B cell (primary cell): ENCODE measurements around the gene KIF22. TPM values are rescaled to one million over a fixed set of nuclear protein-coding genes. Genes with fewer than 3 reads are reported as not detected.

ENCODE experiments used
- ATAC-seq: fragments of 200-7000 bp; cut with Tn5 transposase; one replicate; pipeline ENCODE4 v1.10.0; 2021; ENCODE audit warnings: low read depth, mild to moderate bottlenecking, moderate number of reproducible peaks, moderate library complexity
- CTCF ChIA-PET: fragments of 350-600 bp; sonication (Branson Sonifier 250); formaldehyde crosslinking; loops from one replicate; lab custom pipeline; 2021; ENCODE audit warnings: antibody characterized with exemption, inconsistent platforms; lab: Charles Lee
- POLR2A ChIA-PET: fragments of 350-600 bp; sonication (Branson Sonifier 250); formaldehyde crosslinking; loops from one replicate; lab custom pipeline; 2021; ENCODE audit warnings: antibody characterized with exemption; lab: Charles Lee
- DNase-seq: peaks from one replicate; pipeline ENCODE4 v3.0.0; 2013
- H2AFZ ChIP-seq: 2 replicates; pipeline ENCODE4 v1.6.1; 2012; ENCODE audit warnings: mild to moderate bottlenecking, low read depth, low read length; ENCODE audit not compliant: insufficient read depth, poor library complexity, severe bottlenecking
- H3K27ac ChIP-seq, 2 donors: 1 replicate in 1 of 2; 2 replicates in 1 of 2; pipeline ENCODE4 v1.5.1; 2012 to 2013; ENCODE audit warnings: low read length in 2 of 2, mild to moderate bottlenecking in 2 of 2, moderate library complexity in 1 of 2
- H3K27me3 ChIP-seq, 4 experiments: fragments of 200-600 bp in 1 of 4; sonication (generic) in 1 of 4; replicated peaks in 1 of 4; 1 replicate in 2 of 4; 2 replicates in 2 of 4; pipeline versions ENCODE4 v1.6.1 to v1.7.0; 2013 to 2016; ENCODE audit warnings: low read length in 3 of 4, mild to moderate bottlenecking in 2 of 4, mixed read lengths in 1 of 4, moderate library complexity in 1 of 4; ENCODE audit not compliant: insufficient read depth in 4 of 4, control insufficient read depth in 3 of 4; ENCODE audit errors: control extremely low read depth in 1 of 4
- H3K36me3 ChIP-seq, 2 experiments: replicated peaks in 1 of 2; 1 replicate in 1 of 2; 2 replicates in 1 of 2; pipeline versions ENCODE4 v1.6.1 to v1.7.1; 2013; ENCODE audit warnings: low read length in 1 of 2; ENCODE audit not compliant: insufficient read depth in 2 of 2, control insufficient read depth in 1 of 2; ENCODE audit errors: control extremely low read depth in 1 of 2, extremely low read depth in 1 of 2
- H3K4me1 ChIP-seq, 2 donors: fragments of 200-600 bp in 1 of 2; sonication (generic) in 1 of 2; 1 replicate in 1 of 2; 2 replicates in 1 of 2; pipeline versions ENCODE4 v1.5.1 to v1.6.1; 2013 to 2017; ENCODE audit warnings: low read length in 2 of 2; ENCODE audit not compliant: control insufficient read depth in 2 of 2, insufficient read depth in 2 of 2
- H3K4me2 ChIP-seq: replicated peaks from 2 replicates; pipeline ENCODE3; 2012; ENCODE audit warnings: mild to moderate bottlenecking, low read depth, low read length; ENCODE audit not compliant: poor library complexity, severe bottlenecking
- H3K4me3 ChIP-seq, 5 experiments: fragments of 200-600 bp in 1 of 5; sonication (generic) in 1 of 5; 1 replicate in 3 of 5; 2 replicates in 2 of 5; pipeline versions ENCODE4 v1.5.1 to v1.7.0; 2011 to 2016; ENCODE audit warnings: low read length in 4 of 5, mild to moderate bottlenecking in 4 of 5, low read depth in 2 of 5, control low read depth in 1 of 5, moderate library complexity in 1 of 5; ENCODE audit not compliant: insufficient read depth in 1 of 5; ENCODE audit errors: control extremely low read depth in 1 of 5, extremely low read depth in 1 of 5
- H3K79me2 ChIP-seq: fragments of 200-600 bp; sonication (generic); one replicate; pipeline ENCODE4 v1.6.0; 2016; ENCODE audit warnings: low read length; ENCODE audit not compliant: control insufficient read depth, insufficient read depth
- H3K9ac ChIP-seq: fragments of 200-600 bp; sonication (generic); 2 replicates; pipeline ENCODE4 v1.6.1; 2017; ENCODE audit warnings: mild to moderate bottlenecking, low read length, moderate library complexity
- H3K9me3 ChIP-seq, 3 donors: one replicate each; pipeline versions ENCODE4 v1.6.1 to v1.7.1; 2013; ENCODE audit warnings: low read length in 2 of 3; ENCODE audit not compliant: control insufficient read depth in 2 of 3, insufficient read depth in 1 of 3; ENCODE audit errors: control extremely low read depth in 1 of 3
- H4K20me1 ChIP-seq: 2 replicates; pipeline ENCODE4 v1.6.0; 2012; ENCODE audit warnings: mild to moderate bottlenecking, low read length; ENCODE audit not compliant: insufficient read depth, control insufficient read depth, poor library complexity, severe bottlenecking
- H3K27ac Mint-ChIP-seq: one replicate; pipeline ENCODE4 v1.8.0; 2021; ENCODE audit warnings: mixed read lengths
- H3K27me3 Mint-ChIP-seq: one replicate; pipeline ENCODE4 v1.8.0; 2021; ENCODE audit warnings: mixed read lengths
- H3K4me1 Mint-ChIP-seq: one replicate; pipeline ENCODE4 v1.8.0; 2021; ENCODE audit warnings: mixed read lengths
- H3K4me3 Mint-ChIP-seq: one replicate; pipeline ENCODE4 v1.8.0; 2021; ENCODE audit warnings: mixed read lengths
- H3K9me3 Mint-ChIP-seq: one replicate; pipeline ENCODE4 v1.8.0; 2022; ENCODE audit warnings: mixed read lengths; ENCODE audit not compliant: insufficient read depth
- CTCF ChIP-seq: fragments of 200-600 bp; IDR thresholded peaks from one replicate; pipeline ENCODE4 v1.8.0; 2022; ENCODE audit warnings: antibody characterized with exemption, mild to moderate bottlenecking
- EZH2 ChIP-seq: IDR thresholded peaks from 2 replicates; pipeline ENCODE4 v1.6.1; 2012; ENCODE audit warnings: borderline replicate concordance, low read depth, mild to moderate bottlenecking, moderate library complexity, low read length; ENCODE audit not compliant: insufficient read depth, poor library complexity, severe bottlenecking
- WGBS: methylation state at CpG from one replicate; pipeline ENCODE4 v1.1.5; 2013; ENCODE audit warnings: missing lambda C conversion rate; ENCODE audit not compliant: insufficient coverage; 5-methylcytosine and 5-hydroxymethylcytosine counted together
- intact Hi-C: fragments of 100-400 bp; cut with micrococcal nuclease; formaldehyde crosslinking; loops from one replicate; pipeline ENCODE4 v1.10.0; 2022
- polyA plus RNA-seq: library from polyadenylated mRNA; depleted of rRNA; stranded (reverse); fragments of >200 nt; gene quantifications from 2 replicates; pipeline ENCODE4 v1.2.3, GENCODE V29; 2012
- total RNA-seq, 2 donors: library from RNA; stranded (reverse); fragments of 120-200 nt in 1 of 2; gene quantifications; 1 replicate in 1 of 2; 2 replicates in 1 of 2; pipeline versions ENCODE4 v1.2.3 to v1.2.4, GENCODE V29; 2013 to 2022

Gene KIF22
- total and polyA plus RNA-seq, 2 donors (not counting 1 experiment from before 2014, with no cell fraction given) = 53.9 to 57.2 TPM

- POLR2A ChIA-PET = interaction anchor here (2.1 to 2.8 kb wide), 3 partner anchors 10 to 115 kb away, joined by 14 to 31 read pairs (median 18); partner anchors contain the start of gene MAZ
- Histone ChIP-seq H3K9me3 (no peaks in the 10 kb centered on the region), H3K4me2 (peak overlapping the region; percentile 87), H3K36me3 (peaks cover 0 to 22% of the 10 kb centered on the region in 2 experiments), H3K79me2 (peaks cover 53% of the 10 kb centered on the region), H3K9ac (peak overlapping the region; percentile 69), H4K20me1 (peaks cover 41% of the 10 kb centered on the region), H3K4me1 (peaks cover 40 to 60% of the 10 kb centered on the region in 2 donors), H3K4me3 (peak overlapping the region; percentile 73 to 93 (median 84)), H3K27ac (peak overlapping the region; percentile 88), H3K27me3 (peaks cover 0 to 7% (median 3%) of the 10 kb centered on the region in 4 experiments), H2AFZ (peak overlapping the region; percentile 85)
- intact Hi-C loops = loop anchor here (1.0 to 10.0 kb wide), 9 partner anchors 12 to 222 kb away; partner anchors contain the start of genes CDIPT, INO80E, KIF22 and TAOK2
- ATAC-seq (peak; percentile 1), DNase-seq (peak; percentile 59)
- Mint-ChIP-seq H3K4me1 (peaks cover 64% of the 10 kb centered on the region), H3K27ac (peak overlapping the region; percentile 98), H3K9me3 (no peaks in the 10 kb centered on the region), H3K4me3 (peak overlapping the region; percentile 97), H3K27me3 (no peaks in the 10 kb centered on the region)
- TF ChIP-seq CTCF (no peak), EZH2 (no peak)
- under 1% methylated on average over 22 of the region's 37 CpGs for WGBS
- CTCF ChIA-PET = interaction anchor here (0.5 to 5.7 kb wide), 10 partner anchors 9 to 261 kb away, joined by 3 to 66 read pairs (median 6); partner anchors contain the start of genes KIF22 and MAZ
These were observed 26.3 kb downstream of the KIF22 start for GRCh38 chr16:29816694-29817441.
